Subcutaneous adipose tissue (tissue), 4 donors: Measurements from ENCODE around the gene CBFB. TPM values are rescaled to one million over a fixed set of nuclear protein-coding genes. Genes with fewer than 3 reads are reported as not detected.

Experiments used
- total RNA-seq, 4 donors: library from RNA; depleted of rRNA; stranded (reverse); fragments of >200 nt; gene quantifications; one replicate each; pipeline ENCODE4 v1.1.0, GENCODE V29; 2016
- TF ChIP-seq, protein P1 (sequence below): fragments of 450-650 bp; IDR thresholded peaks from one replicate; pipeline ENCODE4 v1.5.1; 2016; ENCODE audit warnings: low read depth, mild to moderate bottlenecking, control low read depth, antibody characterized with exemption, moderate library complexity

CBFB gene
- total RNA-seq, 4 donors from 2014 or later = 35.2 to 46.2 (median 42.4) TPM

DNA sequence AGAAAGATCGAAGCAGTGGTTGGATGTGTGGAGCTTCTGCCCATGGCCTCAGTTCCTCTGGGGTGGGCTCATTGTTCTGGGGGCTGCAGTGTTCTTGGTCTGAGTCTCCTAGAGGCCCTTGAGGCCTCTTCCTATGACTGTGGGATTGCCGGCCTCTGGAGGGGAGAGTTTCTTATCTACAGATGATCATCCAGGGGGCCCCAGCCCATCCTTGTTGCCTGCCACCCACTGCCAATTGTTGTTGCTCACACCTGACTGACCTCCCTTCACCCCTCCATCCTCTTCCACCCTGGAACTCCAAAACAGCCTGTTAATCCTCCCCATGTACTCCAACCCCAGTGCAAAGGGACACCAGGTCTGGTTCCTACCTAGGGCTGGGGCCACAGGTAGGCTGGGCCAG lies 116.0 kb downstream of the CBFB start:
- TF ChIP-seq, protein P1, sequence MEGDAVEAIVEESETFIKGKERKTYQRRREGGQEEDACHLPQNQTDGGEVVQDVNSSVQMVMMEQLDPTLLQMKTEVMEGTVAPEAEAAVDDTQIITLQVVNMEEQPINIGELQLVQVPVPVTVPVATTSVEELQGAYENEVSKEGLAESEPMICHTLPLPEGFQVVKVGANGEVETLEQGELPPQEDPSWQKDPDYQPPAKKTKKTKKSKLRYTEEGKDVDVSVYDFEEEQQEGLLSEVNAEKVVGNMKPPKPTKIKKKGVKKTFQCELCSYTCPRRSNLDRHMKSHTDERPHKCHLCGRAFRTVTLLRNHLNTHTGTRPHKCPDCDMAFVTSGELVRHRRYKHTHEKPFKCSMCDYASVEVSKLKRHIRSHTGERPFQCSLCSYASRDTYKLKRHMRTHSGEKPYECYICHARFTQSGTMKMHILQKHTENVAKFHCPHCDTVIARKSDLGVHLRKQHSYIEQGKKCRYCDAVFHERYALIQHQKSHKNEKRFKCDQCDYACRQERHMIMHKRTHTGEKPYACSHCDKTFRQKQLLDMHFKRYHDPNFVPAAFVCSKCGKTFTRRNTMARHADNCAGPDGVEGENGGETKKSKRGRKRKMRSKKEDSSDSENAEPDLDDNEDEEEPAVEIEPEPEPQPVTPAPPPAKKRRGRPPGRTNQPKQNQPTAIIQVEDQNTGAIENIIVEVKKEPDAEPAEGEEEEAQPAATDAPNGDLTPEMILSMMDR = no peak

DNA sequence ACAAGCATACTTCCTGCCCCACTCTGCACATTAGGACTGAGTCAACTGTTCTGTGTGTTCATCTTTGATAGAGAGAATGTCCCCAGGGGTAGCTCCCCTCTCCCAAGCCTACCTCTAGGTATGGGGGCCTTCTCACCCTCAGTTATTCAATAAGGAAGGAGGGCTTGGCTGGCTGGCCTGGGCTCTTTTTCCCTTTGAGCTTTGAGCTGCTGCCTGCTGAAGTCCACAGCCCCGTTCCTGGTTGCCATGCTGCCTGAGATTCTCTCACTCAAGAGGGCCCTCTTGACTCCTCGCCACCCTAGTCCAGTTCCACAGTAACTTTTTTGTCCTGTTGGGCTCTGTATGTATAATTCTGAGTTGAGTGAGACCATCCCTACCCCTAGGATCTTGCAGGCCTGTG lies 116.8 kb downstream of the CBFB start:
- TF ChIP-seq, protein P1 = no peak

DNA sequence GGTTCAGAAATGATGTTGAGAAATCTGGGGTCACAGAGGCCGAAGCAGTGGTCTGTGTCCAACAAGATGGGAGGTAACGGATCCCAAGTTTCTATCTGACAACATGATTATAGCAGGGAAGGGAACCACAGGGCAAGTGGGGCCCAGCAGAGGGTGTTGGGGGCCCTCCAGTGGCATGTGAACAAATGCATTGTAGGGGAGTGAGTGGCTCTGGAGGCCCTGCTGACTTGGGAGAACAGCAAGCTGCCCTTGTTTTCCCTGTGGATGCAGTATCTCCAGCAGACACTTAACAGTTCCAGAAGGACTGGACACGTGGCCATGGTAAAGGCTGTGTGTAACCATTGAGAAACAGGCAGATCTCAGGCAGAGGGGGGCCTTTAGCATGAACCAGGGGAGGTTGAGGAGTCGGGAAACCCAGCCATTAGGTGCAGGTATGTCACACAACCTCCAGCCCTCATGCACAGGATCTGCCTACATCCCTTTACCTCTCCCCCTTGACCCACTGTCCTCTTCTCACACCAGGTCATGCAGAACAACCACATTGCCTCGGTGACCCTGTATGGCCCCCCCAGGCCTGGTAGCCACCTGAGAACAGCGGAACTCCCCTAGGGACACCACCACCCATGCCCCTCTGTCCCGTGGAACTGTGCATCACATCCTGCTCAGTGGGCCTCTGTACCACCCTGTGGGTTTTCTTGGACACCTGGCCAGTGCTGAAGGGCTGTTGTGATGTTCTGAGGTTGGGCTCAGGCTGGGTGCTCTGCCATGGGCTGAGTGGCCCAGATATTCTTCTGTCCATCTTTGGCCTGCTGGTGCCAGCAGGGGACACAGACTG lies 117.8 kb downstream of the CBFB start:
- TF ChIP-seq, protein P1 = no peak

DNA sequence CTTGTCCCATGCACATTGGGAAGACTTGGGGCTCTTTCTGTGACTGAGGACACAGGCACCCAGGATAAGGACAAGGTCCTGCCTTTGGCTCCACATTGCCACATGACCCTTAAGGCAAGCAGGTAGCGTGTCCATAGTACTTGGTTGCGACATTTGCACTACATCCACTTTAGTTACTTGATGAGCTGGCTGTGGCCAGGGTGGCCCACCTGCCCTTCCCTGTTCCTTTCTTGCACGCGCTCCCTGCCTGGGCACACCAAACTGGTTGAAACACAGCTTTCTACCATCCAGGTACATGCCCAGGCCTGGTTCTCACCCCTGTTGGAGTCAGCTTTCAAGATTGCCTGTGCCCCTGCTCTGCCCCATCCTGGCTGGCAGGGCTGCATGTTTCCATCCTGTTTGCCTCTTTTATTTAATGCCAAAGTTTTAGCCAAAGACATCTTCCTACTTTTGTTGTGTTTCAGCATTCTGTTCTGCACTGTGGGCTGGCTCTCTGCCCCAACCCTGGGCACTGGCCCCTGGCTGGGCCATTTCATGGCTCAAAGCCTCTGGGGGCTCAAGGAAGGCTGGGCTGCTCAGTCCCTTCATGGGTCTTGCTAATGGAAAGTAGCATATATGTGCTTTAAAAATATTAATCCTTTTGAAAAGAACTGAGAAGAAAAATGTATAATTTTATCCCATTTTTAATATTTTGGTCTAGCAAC lies 118.6 kb downstream of the CBFB start:
- TF ChIP-seq, protein P1 = no peak

DNA sequence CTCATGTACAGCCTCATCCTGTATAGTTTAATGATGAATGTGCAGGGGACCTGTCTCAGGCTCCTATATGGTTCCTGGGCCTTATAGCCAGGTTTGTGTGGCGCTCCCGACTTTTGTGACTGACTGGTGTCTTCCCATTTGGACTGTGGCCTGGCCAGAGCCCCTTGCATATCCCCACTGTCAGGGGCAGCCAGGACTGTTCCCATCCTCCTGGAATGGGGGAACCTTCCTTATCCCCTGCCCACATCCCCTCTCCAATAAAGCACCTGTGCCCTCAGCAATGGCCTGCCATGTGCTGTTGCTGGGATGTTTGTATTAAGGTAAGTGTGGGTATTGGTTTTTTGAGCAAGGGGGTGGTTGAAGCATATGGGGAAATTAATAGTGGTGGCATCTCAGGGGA lies 119.3 kb downstream of the CBFB start:
- TF ChIP-seq, protein P1 = no peak

DNA sequence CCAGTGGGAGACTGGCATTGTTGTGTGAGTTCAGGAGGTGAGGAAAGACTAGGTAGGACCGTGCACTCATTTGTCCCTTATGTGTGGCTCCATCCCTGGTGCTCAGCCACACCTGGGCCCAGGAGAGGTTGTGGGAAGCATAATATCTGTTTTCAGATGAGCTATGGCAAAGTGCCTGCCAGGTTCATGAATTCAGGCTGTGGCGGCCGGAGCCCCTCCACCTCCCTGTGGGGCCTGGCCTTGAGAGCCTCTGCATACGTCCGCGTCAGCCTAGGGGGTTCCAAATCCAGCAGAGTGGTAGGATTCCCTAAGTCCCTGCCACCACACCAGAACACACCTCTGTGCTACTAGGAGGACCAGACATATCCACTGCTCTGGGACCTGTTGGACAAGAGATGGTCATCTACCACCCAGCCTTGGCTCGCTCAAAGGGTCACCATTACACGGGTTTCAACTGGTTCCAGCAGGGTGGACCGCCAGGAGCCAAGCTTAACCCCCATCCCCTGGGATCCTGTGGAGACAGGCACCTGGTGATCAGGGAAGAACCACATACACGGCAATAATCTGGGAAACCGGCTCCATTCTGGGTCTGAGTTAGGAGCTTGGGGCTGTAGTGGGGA lies 119.8 kb downstream of the CBFB start:
- TF ChIP-seq, protein P1 = no peak
